Stimulated activated CD8-positive, alpha-beta memory T cell treated with anti-CD3 and anti-CD28 coated beads, Interleukin-4, amount 100 ng/mL, for 1 hour (primary cell): ENCODE measurements around the gene CLPTM1L.
"Not testable (repeated sequence)": the region's sequence is repeated elsewhere in the genome, so short reads cannot be mapped to it uniquely, and the experiment has no call there.

Experiments
- DNase-seq, 2 donors: peaks; one replicate each; pipeline ENCODE4 v3.0.0-alpha.2; 2020; ENCODE audit warnings: low read depth in 2 of 2, low spot score in 1 of 2

Gene CLPTM1L

DNA sequence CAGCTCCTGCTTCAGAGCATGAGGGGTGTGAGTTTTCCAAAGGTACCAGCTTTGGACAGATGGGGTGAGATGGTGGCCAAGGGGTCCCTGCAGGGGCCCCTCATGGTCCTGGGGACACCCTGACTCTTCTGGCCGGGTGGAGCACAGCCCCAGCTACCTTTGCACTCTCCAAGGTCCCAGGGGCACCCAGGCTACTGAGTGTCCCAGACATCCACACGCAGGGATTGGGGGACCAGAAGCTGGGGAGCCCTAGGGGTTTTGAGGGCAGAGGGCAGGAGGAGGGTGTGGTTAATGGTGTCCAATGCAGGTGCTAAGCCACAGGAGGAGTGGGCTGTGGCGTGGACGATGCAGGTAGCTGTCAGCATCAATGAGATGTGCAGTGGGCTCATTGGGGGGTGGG lies 16.0 kb upstream of the CLPTM1L start:
- no peak for DNase-seq

DNA sequence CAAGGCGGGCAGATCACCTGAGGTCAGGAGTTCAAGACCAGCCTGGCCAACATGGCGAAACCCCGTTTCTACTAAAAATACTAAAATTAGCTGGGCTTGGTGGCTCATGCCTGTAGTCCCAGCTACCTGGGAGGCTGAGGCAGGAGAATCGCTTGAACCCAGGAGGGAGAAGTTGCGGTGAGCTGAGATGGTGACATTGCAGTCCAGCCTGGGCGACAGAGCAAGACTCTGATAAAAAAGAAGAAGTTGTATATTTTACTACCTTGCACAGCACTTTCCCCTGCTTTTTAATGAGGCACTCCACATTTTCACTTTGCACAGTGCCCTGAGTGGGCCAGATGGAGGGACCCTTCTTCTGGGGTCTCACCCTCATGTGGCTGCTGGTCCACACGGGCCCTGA lies 15.5 kb upstream of the CLPTM1L start:
- DNase-seq: not testable (repeated sequence)

DNA sequence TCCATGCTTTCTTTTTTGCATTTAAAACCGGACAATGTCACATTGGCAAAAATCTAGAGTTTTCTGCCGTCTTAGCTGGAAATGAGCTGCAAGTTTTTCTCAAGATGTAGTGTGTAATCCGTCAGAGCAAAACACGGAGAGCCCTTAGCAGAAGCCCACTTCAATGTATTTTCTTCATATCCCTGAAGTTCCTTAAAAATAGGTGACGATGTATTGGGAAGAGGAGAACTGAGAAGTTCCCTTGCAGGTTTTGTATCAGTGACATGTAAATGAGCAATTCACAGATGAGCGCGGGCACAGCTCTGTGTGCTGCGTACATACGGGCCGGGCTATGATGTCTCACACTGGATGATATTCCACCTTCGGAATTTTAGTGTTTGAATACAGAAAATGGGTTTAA lies 14.8 kb upstream of the CLPTM1L start:
- no peak for DNase-seq

GRCh38 chr5:1359031-1359645 lies 14.2 kb upstream of the CLPTM1L start:
- DNase-seq: no peak

DNA sequence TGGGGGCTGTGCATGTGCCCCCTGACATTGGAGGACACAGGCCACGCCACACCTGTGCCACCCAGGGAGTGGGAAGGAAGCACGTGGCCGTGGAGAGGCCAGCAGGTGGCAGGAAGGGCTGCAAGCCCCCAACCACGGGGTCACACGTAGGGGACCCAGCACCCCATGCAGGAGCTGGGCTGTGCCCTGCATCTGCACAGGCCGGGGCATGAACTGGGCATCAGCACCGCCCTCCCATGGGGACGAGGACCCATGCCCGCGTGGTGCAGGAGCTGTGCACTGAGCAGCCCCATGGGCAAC lies 13.8 kb upstream of the CLPTM1L start:
- DNase-seq: no peak

- DNase-seq: no peak
These were observed 13.2 kb upstream of the CLPTM1L start for GRCh38 chr5:1357946-1358725.

DNA sequence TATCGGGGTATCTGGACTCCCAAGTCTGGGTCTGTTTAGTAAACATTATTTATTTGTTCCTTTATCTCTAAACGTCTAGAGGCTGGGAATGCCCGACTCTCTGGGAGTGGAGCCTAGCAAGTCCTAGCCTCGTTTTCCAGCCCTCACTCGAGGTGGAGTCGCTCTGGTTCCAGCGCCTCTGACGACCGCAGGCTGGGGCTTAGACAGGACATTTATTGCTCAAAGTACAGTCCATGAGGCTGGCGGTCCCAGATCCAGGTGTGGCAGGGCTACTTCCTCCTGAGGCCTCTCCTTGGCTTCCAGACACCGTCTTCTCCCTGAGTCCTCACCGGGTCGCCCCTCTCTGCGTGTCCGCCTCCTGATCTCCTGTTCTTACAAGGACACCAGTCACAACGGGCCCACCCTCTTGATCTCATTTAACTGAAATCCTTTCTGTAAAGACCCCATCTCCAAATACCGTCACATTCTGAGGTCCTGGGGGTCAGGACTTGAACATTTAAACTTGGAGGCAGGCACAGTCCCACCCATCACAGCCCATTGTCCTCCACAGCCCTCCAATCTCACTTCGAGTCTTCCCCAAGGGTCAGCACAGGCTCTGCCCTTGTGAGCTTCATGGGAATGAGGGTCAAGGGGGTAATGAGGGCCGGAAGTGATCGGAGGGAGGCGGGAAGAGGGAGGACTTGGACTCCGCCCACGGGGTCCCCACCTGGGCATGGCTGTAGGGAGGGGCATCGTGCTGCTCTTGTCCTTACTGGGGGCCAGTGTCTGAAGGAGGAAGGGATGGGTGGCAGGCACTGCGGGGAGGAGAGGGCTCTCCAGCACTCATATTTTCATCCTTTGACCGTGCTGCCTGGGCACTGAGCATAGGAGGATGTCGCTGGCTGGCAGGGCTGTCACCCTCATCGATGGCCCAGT lies 12.2 kb upstream of the CLPTM1L start:
- DNase-seq: no peak

GRCh38 chr5:1354576-1354975 lies 9.7 kb upstream of the CLPTM1L start:
- no peak for DNase-seq

- no peak for DNase-seq
These were observed 7.6 kb upstream of the CLPTM1L start for GRCh38 chr5:1352231-1353219.

GRCh38 chr5:1351156-1351555 lies 6.3 kb upstream of the CLPTM1L start:
- DNase-seq: no peak

GRCh38 chr5:1349246-1349645 lies 4.3 kb upstream of the CLPTM1L start:
- no peak for DNase-seq

DNA sequence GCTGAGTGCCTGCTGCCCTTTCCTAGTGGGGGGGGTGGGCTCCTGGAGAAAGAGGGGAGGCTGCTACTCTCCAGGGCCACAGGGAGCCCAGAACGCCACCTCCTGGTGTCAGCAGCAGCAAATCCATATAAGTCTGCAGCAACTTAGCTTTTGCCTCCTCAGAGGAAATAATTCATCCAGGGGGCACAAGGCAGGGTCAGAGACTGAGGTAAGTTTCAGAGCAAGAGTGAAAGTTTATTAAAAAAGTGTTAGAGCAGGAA lies 4.0 kb upstream of the CLPTM1L start:
- no peak for DNase-seq

DNA sequence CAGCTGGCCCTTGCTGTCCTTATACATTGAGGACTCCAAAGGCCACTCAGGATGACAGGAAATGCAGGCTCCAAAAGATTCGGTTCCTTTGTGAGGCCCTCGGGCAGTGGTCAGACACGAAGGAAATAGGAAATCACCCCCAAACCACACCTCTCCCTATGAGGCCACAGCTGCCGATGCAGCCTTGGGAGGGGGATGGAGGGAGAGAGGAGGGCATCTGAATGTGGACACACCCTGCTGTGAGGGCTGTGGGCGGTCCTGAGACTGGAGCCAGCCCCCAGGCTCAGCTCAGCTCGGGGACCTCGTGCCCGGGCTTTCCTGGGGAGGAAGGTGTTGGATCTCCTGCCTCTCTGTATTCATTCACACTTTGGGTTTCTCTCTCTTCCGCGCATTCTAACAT lies 2.7 kb upstream of the CLPTM1L start:
- DNase-seq: no peak

GRCh38 chr5:1346627-1347440 lies 1.9 kb upstream of the CLPTM1L start:
- no peak for DNase-seq

GRCh38 chr5:1345876-1346626 lies 1.2 kb upstream of the CLPTM1L start:
- DNase-seq: no peak

DNA sequence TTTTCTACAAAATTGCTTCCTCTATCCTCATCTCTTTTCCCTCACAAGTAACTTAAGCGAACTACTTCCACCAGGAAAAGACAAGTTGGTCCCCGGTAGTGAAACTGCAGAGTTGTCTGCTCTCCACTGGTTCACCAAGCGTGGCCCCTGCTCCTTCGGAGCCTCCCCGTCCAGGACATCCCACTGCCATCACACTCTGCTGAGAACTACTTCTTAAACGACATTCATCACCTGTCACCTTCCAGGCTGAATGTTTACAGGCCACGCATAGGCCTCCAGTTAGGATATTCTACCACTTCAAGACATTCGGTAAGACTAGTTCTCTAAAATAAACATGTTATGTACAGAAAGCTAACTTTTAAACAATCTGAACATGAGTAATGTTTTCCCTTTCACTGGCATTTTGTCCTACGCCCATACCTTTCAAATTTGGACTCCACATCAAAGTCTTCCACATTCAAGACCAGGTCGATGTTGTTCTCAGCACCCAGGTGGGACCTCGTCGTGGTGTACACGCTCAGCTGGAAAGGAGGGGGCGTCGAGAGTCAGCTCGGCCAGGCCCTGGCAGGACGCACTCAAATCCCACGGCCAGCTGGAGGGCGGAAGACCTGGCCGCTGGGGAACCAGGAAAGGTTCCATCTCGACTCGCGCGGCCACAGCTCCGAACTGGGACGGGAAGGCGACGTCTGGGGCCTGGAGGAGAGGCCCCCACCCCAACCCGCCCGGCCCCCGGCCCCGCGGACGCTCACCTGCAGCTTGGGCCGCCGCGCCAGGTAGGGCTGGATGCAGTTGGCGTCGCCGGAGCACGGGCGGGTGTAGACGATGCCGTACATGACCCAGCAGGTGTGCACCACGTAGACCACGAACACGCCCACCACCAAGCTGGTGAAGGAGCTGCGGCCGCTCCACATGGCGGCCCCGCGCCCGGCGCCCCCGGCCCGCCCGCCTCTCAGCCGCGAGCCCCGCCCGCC lies 683 bp downstream of the CLPTM1L start:
- DNase-seq: no peak

- no peak for DNase-seq
These were observed 1.6 kb downstream of the CLPTM1L start for GRCh38 chr5:1343315-1343751.

DNA sequence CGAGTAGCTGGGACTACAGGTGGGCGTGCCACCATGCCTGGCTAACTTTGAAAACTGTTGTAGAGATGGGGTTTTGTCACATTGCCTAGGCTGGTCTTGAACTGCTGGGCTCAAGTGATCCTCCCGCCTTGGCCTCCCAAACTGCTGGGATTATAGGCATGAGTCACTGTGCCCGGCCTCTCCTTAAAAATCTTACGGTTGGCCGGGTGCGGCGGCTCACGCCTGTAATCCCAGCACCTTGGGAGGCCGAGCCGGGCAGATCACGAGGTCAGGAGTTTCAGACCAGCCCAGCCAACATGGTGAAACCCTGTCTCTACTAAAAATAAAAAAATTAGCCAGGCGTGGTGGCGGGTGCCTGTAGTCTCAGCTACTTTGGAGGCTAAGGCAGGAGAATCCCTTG lies 2.2 kb downstream of the CLPTM1L start:
- DNase-seq: not testable (repeated sequence)
